H1 (cell line): ENCODE results near the gene AGBL1. TPM values are rescaled to one million over a fixed set of nuclear protein-coding genes. Genes with fewer than 3 reads are reported as not detected.

Experiments
- BCL11A ChIP-seq, 2 experiments: IDR thresholded peaks; one replicate each; pipeline ENCODE4 v1.6.1; 2011; ENCODE audit warnings: low read depth in 2 of 2, low read length in 2 of 2, mild to moderate bottlenecking in 2 of 2
- CBX5 ChIP-seq: fragments of 300-800, 300-1000 bp; sonication (generic); IDR thresholded peaks from 2 replicates; pipeline ENCODE4 v1.7.1; 2016; ENCODE audit warnings: antibody characterized with exemption, low read length, low read depth
- CHD7 ChIP-seq: fragments of 300-600 bp; sonication (generic); IDR thresholded peaks from 2 replicates; pipeline ENCODE4 v1.7.1; 2012; ENCODE audit warnings: low read length, moderate library complexity, mild to moderate bottlenecking, inconsistent platforms; ENCODE audit not compliant: insufficient replicate concordance
- GTF2F1 ChIP-seq: IDR thresholded peaks from 2 replicates; pipeline ENCODE4 v1.6.1; 2012; ENCODE audit warnings: low read depth, low read length, improper control_type of control experiment, borderline replicate concordance
- KDM1A ChIP-seq: fragments of 200-600, 300-600 bp; sonication (generic); IDR thresholded peaks from 2 replicates; pipeline ENCODE4 v1.7.1; 2016; ENCODE audit warnings: mild to moderate bottlenecking, low read length, borderline replicate concordance
- SP4 ChIP-seq: IDR thresholded peaks from 2 replicates; pipeline ENCODE4 v1.6.1; 2012; ENCODE audit warnings: low read length, inconsistent platforms
- polyA plus RNA-seq, 7 experiments: library from polyadenylated mRNA; depleted of rRNA in 3 of 7; stranded (reverse) in 5 of 7; unstranded in 2 of 7; fragments of >200 nt in 5 of 7; fragments of 200-250 nt in 2 of 7; gene quantifications; 1 replicate in 5 of 7; 2 replicates in 1 of 7; 4 replicates in 1 of 7; pipeline versions ENCODE4 v1.2.1 to v1.2.3, GENCODE V29; 2011 to 2013; ENCODE audit warnings: missing spikeins in 2 of 7, mixed read lengths in 2 of 7
- total RNA-seq: library from RNA; stranded (reverse); fragmentation: NEBNext Ultra II Directional; extraction: Animal tissue kit (Norgen Biotek cat#: 25700); gene quantifications from 2 replicates; pipeline ENCODE4 v1.2.1, GENCODE V29; 2021

AGBL1 gene
- total and polyA plus RNA-seq, 2 of the 8 experiments (the other 6 are each of a cell fraction or from before 2014, with no cell fraction given) = not detected

DNA sequence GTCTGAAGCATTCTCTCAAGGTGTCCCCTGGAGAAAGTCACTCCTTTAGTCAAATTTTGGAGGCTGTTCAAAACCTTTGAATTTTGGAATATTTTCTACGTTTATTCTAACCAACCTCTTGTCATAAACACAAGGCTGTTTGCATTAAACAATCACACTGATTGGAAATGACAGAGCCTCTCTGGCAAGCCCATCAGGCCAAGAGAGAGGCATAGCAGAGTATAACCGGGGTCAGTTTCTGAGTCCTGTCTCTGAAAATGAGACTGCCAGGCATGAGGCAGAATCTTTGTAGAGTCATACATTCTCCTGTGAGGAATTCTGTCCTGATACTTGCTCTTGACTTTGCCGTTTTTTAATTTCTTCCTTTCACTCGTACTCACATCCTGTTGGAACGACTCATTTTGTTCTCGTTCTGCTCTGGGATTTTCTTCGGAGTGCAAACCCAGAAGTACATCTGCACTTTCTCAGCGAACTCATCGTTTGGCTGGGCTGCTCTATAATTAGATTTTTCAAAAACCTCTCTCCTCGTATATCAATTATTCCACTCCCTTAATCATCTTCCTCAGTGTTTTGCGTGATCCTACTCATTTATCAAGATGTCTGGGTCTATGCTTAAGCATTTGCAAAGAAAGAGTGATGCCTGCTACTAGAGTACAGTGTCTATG lies 114.2 kb downstream of the AGBL1 start (continued):
- TF ChIP-seq KDM1A = no peak
- TF ChIP-seq SP4 = no peak
- no peak for TF ChIP-seq BCL11A (IDR thresholded peaks at IDR 0.05; ENCODE audit: low read depth in 2 of 2, low read length in 2 of 2)
- TF ChIP-seq CBX5 = no peak
- no peak for TF ChIP-seq CHD7
- no peak for TF ChIP-seq GTF2F1
